Activated CD4-positive, CD25-positive, alpha-beta regulatory T cell treated with anti-CD3 and anti-CD28 coated beads, Interleukin-2, amount 50 U/mL, for 72 hours (primary cell): ENCODE results near the gene PSME3.

ENCODE experiments used
- DNase-seq: peaks from one replicate; pipeline ENCODE4 v3.0.0; 2021

PSME3 gene

GRCh38 chr17:42818379-42818778 is 14.8 kb upstream of the PSME3 start:
- no peak for DNase-seq

- peak; percentile 64 for DNase-seq
Observed at GRCh38 chr17:42819939-42820535, 13.2 kb upstream of the PSME3 start.

- DNase-seq = no peak
Observed at GRCh38 chr17:42821176-42821575, 12.0 kb upstream of the PSME3 start.

GRCh38 chr17:42827472-42827871 is 5.7 kb upstream of the PSME3 start:
- no peak for DNase-seq

- no peak for DNase-seq
Observed at GRCh38 chr17:42830971-42831370, 2.2 kb upstream of the PSME3 start.

- DNase-seq = no peak
Observed at GRCh38 chr17:42832213-42832933, 824 bp upstream of the PSME3 start.

- DNase-seq = no peak
Observed at GRCh38 chr17:42833767-42834422, 698 bp downstream of the PSME3 start.

- no peak for DNase-seq
Observed at GRCh38 chr17:42835732-42836131, 2.5 kb downstream of the PSME3 start.

GRCh38 chr17:42841975-42842685 is 8.9 kb downstream of the PSME3 start:
- DNase-seq = no peak

GRCh38 chr17:42843358-42843934 is 10.2 kb downstream of the PSME3 start:
- DNase-seq = no peak

GRCh38 chr17:42844271-42844670 is 11.1 kb downstream of the PSME3 start, which contains the start of gene AOC2:
Gene AOC2 (plus strand): TSS chr17:42844580. CDS start chr17:42844627, 47 bp downstream.
- no peak for DNase-seq

GRCh38 chr17:42844761-42845555 is 11.8 kb downstream of the PSME3 start:
- DNase-seq = no peak

GRCh38 chr17:42845556-42845917 is 12.3 kb downstream of the PSME3 start:
- DNase-seq = no peak

GRCh38 chr17:42845918-42846593 is 12.9 kb downstream of the PSME3 start:
- DNase-seq = peak; percentile 69

GRCh38 chr17:42846594-42847280 is 13.5 kb downstream of the PSME3 start:
- no peak for DNase-seq

GRCh38 chr17:42848093-42848492 is 14.9 kb downstream of the PSME3 start:
- no peak for DNase-seq

- no peak for DNase-seq
Observed at GRCh38 chr17:42849031-42849430, 15.8 kb downstream of the PSME3 start.

- DNase-seq = no peak
Observed at GRCh38 chr17:42849451-42850181, 16.4 kb downstream of the PSME3 start.

GRCh38 chr17:42850954-42851353 is 17.8 kb downstream of the PSME3 start, which contains the start of gene AOC3:
Gene AOC3 (plus strand): TSS chr17:42851199. CDS start chr17:42851344, 145 bp downstream.
- DNase-seq = no peak
